Thoracic aorta (tissue), 2 donors: ENCODE measurements around the gene SHC1. TPM values are rescaled to one million over a fixed set of nuclear protein-coding genes. Genes with fewer than 3 reads are reported as not detected.

Source experiments
- ATAC-seq: fragments of 150-250 bp; one replicate; pipeline ENCODE4 v1.8.0; 2017; ENCODE audit warnings: low read depth; ENCODE audit not compliant: insufficient number of reproducible peaks, low FRiP score
- DNase-seq: peaks from one replicate; pipeline ENCODE4 v3.0.0-alpha.2; 2020; ENCODE audit warnings: low spot score
- H3K27ac ChIP-seq, 2 donors: fragments of 200-600 bp; sonication (generic); 1 replicate in 1 of 2; 2 replicates in 1 of 2; pipeline ENCODE4 v1.5.1; 2016; ENCODE audit warnings: mild to moderate bottlenecking in 2 of 2, moderate library complexity in 2 of 2
- H3K27me3 ChIP-seq: fragments of 200-600 bp; sonication (generic); replicated peaks from 2 replicates; pipeline ENCODE4 v1.6.0; 2016; ENCODE audit warnings: mild to moderate bottlenecking; ENCODE audit not compliant: insufficient read depth
- H3K36me3 ChIP-seq: fragments of 200-600 bp; sonication (generic); one replicate; pipeline ENCODE4 v1.5.1; 2016
- H3K4me1 ChIP-seq, 2 donors: fragments of 200-600 bp; sonication (generic); 1 replicate in 1 of 2; 2 replicates in 1 of 2; pipeline versions ENCODE4 v1.5.1 to v1.6.0; 2016; ENCODE audit warnings: low read depth in 2 of 2, mild to moderate bottlenecking in 1 of 2; ENCODE audit not compliant: control insufficient read depth in 1 of 2
- H3K4me3 ChIP-seq: fragments of 200-600 bp; sonication (generic); 2 replicates; pipeline ENCODE4 v1.5.1; 2016; ENCODE audit warnings: mild to moderate bottlenecking
- H3K9me3 ChIP-seq: fragments of 200-600 bp; sonication (generic); 2 replicates; pipeline ENCODE4 v1.5.1; 2016
- CTCF ChIP-seq: fragments of 200-600 bp; sonication (generic); IDR thresholded peaks from one replicate; pipeline ENCODE4 v1.5.1; 2019; ENCODE audit warnings: antibody characterized with exemption
- total RNA-seq, 2 donors: library from RNA; depleted of rRNA; stranded (reverse); fragments of >200 nt; gene quantifications; one replicate each; pipeline versions ENCODE4 v1.1.0 to v1.2.3, GENCODE V29; 2016

Gene SHC1
- total RNA-seq, 2 donors from 2014 or later = 129 to 174 TPM

DNA sequence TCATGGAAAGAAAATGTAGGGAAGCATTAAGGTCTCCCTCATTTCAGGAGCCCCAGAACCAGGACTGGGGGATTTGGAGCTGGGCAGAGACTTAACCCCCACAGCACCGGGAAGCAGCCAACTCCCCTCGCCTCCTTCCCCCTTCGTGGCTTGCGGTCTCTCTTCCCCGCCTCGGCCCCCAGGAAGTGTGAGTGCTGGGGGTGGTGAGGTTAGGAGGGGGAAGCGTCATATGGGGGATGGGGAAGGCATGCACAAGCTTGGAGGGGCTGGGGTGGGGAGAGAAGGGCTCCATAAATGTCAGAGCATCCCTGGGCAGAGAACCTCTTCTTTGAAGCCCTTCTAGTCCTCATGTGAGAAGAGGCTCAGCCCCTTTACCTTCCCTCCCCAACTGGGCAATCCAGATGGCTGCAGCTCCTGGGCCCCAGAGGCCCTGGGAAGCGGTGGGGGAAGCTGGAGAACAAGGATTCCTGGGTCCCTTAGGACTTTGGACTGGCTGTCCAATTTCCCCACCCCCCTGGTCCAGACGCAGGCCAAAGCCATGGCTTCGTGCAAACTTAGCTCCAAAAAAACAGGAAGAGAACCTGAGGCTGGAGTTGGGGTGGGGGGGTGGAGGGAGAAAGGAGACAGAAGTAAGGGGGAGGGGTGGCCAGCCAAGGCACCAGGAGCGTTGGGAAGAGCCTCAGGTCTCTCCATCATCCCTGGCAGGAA is 39.8 kb upstream of the SHC1 start:
- Histone ChIP-seq H3K27ac (no peak overlapping the region), H3K4me3 (peak overlapping the region; percentile 11), H3K4me1 (peaks cover 49 to 60% of the 10 kb centered on the region in 2 donors)

GRCh38 chr1:155009742-155010141 is 39.2 kb upstream of the SHC1 start:
- no peaks in the 10 kb centered on the region for H3K9me3 ChIP-seq
- H3K4me1 ChIP-seq = peaks cover 55 to 67% of the 10 kb centered on the region in 2 donors
- no peaks in the 10 kb centered on the region for H3K27me3 ChIP-seq
- H3K36me3 ChIP-seq = peaks cover 3% of the 10 kb centered on the region
- ATAC-seq (no peak), DNase-seq (no peak)
- H3K27ac ChIP-seq = no peak overlapping the region
- peak overlapping the region; percentile 11 for H3K4me3 ChIP-seq
- no peak for TF ChIP-seq CTCF

More for the DNA sequence above, 39.8 kb upstream of the SHC1 start:
- ATAC-seq (no peak), DNase-seq (no peak)
- Histone ChIP-seq H3K27me3 (no peaks in the 10 kb centered on the region), H3K9me3 (no peaks in the 10 kb centered on the region), H3K36me3 (peaks cover 3% of the 10 kb centered on the region)
- TF ChIP-seq CTCF = no peak

DNA sequence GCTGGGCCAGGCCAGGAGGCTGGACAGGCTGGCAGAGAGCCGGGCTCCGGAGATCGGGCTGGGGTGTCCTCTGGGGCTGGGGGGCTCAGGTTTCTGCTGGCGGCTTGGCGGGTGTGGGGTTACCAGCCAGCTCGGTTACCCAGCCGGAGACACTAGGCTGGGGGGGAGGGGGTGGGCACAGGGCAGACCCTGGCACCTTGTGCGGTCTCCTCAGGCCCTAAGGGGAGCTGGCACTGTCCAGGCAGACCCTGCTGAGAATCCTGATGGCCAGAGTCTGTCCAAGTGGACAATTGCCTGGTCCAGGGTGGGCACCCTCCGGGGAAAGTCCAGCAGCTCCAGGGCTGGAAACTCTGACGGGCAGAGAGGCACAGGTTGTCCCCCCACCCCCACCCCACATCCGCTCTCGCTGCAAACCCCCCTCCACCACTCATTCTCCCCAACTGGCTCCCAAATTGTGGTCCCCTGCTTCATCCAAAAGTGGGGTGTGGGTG is 38.7 kb upstream of the SHC1 start:
- peaks cover 60 to 71% of the 10 kb centered on the region in 2 donors for H3K4me1 ChIP-seq
- DNase-seq (no peak), ATAC-seq (no peak)
- no peak overlapping the region for H3K27ac ChIP-seq
- H3K9me3 ChIP-seq = no peaks in the 10 kb centered on the region
- H3K27me3 ChIP-seq = no peaks in the 10 kb centered on the region
- H3K36me3 ChIP-seq = peaks cover 3% of the 10 kb centered on the region
- peak overlapping the region; percentile 53 for H3K4me3 ChIP-seq
- no peak for TF ChIP-seq CTCF

GRCh38 chr1:155008015-155008941 is 37.7 kb upstream of the SHC1 start:
- TF ChIP-seq CTCF = no peak
- Histone ChIP-seq H3K4me1 (peaks cover 61 to 75% of the 10 kb centered on the region in 2 donors), H3K27ac (peak overlapping the region; percentile 65 to 99)

More at GRCh38 chr1:155008015-155008941, 37.7 kb upstream of the SHC1 start:
- Histone ChIP-seq H3K36me3 (peaks cover 3% of the 10 kb centered on the region), H3K27me3 (no peaks in the 10 kb centered on the region), H3K9me3 (no peaks in the 10 kb centered on the region), H3K4me3 (peak overlapping the region; percentile 53)
- ATAC-seq (no peak), DNase-seq (no peak)
